GM23338 (cell line): Measurements from ENCODE around the gene SMAD3. TPM values are rescaled to one million over a fixed set of nuclear protein-coding genes. Genes with fewer than 3 reads are reported as not detected.

Source experiments
- ATAC-seq: fragments of 200-7000 bp; cut with Tn5 transposase; 3 replicates; pipeline ENCODE4 v1.9.1; 2020
- DNase-seq: peaks from one replicate; pipeline ENCODE4 v3.0.0-alpha.2; 2015; ENCODE audit warnings: low spot score
- H2AFZ ChIP-seq: fragments of 200-600 bp; sonication (generic); 2 replicates; pipeline ENCODE4 v1.8.0; 2016; ENCODE audit warnings: antibody characterized with exemption, mild to moderate bottlenecking, moderate library complexity
- H3F3A ChIP-seq: fragments of 200-600 bp; sonication (generic); replicated peaks from 2 replicates; pipeline ENCODE4 v1.8.0; 2017; ENCODE audit warnings: antibody characterized with exemption, mixed run types, low read depth
- H3K27ac ChIP-seq: fragments of 200-600 bp; sonication (generic); 2 replicates; pipeline ENCODE4 v1.6.1; 2016; ENCODE audit warnings: low read depth
- H3K27me3 ChIP-seq: fragments of 200-600 bp; sonication (generic); 2 replicates; pipeline ENCODE4 v1.8.0; 2016; ENCODE audit warnings: mild to moderate bottlenecking, mixed run types, moderate library complexity; ENCODE audit not compliant: insufficient read depth
- H3K36me3 ChIP-seq: fragments of 200-600 bp; sonication (generic); 2 replicates; pipeline ENCODE4 v1.8.0; 2016; ENCODE audit warnings: mild to moderate bottlenecking; ENCODE audit not compliant: insufficient read depth
- H3K4me1 ChIP-seq: fragments of 200-600 bp; sonication (generic); 2 replicates; pipeline ENCODE4 v1.8.0; 2016; ENCODE audit warnings: mild to moderate bottlenecking, moderate library complexity; ENCODE audit not compliant: insufficient read depth
- H3K4me2 ChIP-seq: fragments of 200-600 bp; sonication (generic); 2 replicates; pipeline ENCODE4 v1.7.1; 2017; ENCODE audit warnings: mixed run types
- H3K4me3 ChIP-seq: fragments of 200-600 bp; sonication (generic); 2 replicates; pipeline ENCODE4 v1.6.1; 2016; ENCODE audit warnings: mixed run types
- H3K79me2 ChIP-seq: fragments of 200-600 bp; sonication (generic); replicated peaks from 2 replicates; pipeline ENCODE4 v1.8.0; 2017; ENCODE audit warnings: mild to moderate bottlenecking; ENCODE audit not compliant: insufficient read depth
- H3K9me2 ChIP-seq: fragments of 200-600 bp; sonication (generic); 2 replicates; pipeline ENCODE4 v1.8.0; 2017; ENCODE audit not compliant: insufficient read depth
- H4K20me1 ChIP-seq: fragments of 200-600 bp; sonication (generic); replicated peaks from 2 replicates; pipeline ENCODE4 v1.8.0; 2017; ENCODE audit warnings: mild to moderate bottlenecking; ENCODE audit not compliant: insufficient read depth
- H3K27ac Mint-ChIP-seq: 2 replicates; pipeline ENCODE4 v1.8.0; 2020; ENCODE audit warnings: inconsistent platforms, mild to moderate bottlenecking, moderate library complexity, mixed read lengths
- H3K27me3 Mint-ChIP-seq: 3 replicates; pipeline ENCODE4 v1.8.0; 2022; ENCODE audit warnings: low read depth, mild to moderate bottlenecking, moderate library complexity, mixed read lengths, inconsistent platforms; ENCODE audit not compliant: insufficient read depth, poor library complexity
- H3K36me3 Mint-ChIP-seq: 3 replicates; pipeline ENCODE4 v1.8.0; 2021; ENCODE audit warnings: low read depth, mild to moderate bottlenecking, inconsistent platforms, moderate library complexity, mixed read lengths
- H3K4me1 Mint-ChIP-seq: 3 replicates; pipeline ENCODE4 v1.8.0; 2020; ENCODE audit warnings: mild to moderate bottlenecking, inconsistent platforms, mixed read lengths
- H3K4me3 Mint-ChIP-seq: 3 replicates; pipeline ENCODE4 v1.8.0; 2021; ENCODE audit warnings: moderate library complexity, mild to moderate bottlenecking, inconsistent platforms, mixed read lengths
- H3K9me3 Mint-ChIP-seq: 3 replicates; pipeline ENCODE4 v1.8.0; 2020; ENCODE audit warnings: moderate library complexity, mild to moderate bottlenecking, inconsistent platforms, mixed read lengths
- ETS1 ChIP-seq: IDR thresholded peaks from 2 replicates; pipeline ENCODE4 v1.6.1; 2016; ENCODE audit warnings: antibody characterized with exemption
- EZH2 ChIP-seq: fragments of 200-600 bp; sonication (generic); IDR thresholded peaks from one replicate; pipeline ENCODE4 v1.8.0; 2017; ENCODE audit warnings: antibody characterized with exemption, mild to moderate bottlenecking, low read depth; ENCODE audit not compliant: unreplicated experiment
- EZH2phosphoT487 ChIP-seq: fragments of 200-600 bp; sonication (generic); IDR thresholded peaks from one replicate; pipeline ENCODE4 v1.8.1; 2018; ENCODE audit warnings: antibody characterized with exemption; ENCODE audit not compliant: unreplicated experiment
- POLR2AphosphoS5 ChIP-seq: IDR thresholded peaks from 2 replicates; pipeline ENCODE4 v1.6.1; 2016; ENCODE audit warnings: antibody characterized with exemption, low read depth
- REST ChIP-seq: IDR thresholded peaks from one replicate; pipeline ENCODE4 v1.6.1; 2018; ENCODE audit warnings: antibody characterized with exemption; ENCODE audit not compliant: unreplicated experiment
- polyA plus RNA-seq: library from polyadenylated mRNA; unstranded; fragments of >200 nt; fragmentation: Nextera tagmentation; extraction: Ambion mirVana; gene quantifications from 2 replicates; pipeline ENCODE4 v1.2.1, GENCODE V29; 2016
- total RNA-seq: library from RNA; depleted of rRNA; stranded (reverse); fragments of >200 nt; shearing (Covaris generic); gene quantifications from 2 replicates; pipeline ENCODE4 v1.2.3, GENCODE V29; 2014
- TF ChIP-seq, protein P1 (sequence below), 2 experiments: fragments of 200-600 bp in 1 of 2; sonication (generic) in 1 of 2; conservative IDR thresholded peaks; 2 replicates each; pipeline versions ENCODE4 v1.5.1 to v1.6.1; 2016 to 2017; ENCODE audit warnings: antibody characterized with exemption in 2 of 2, low read depth in 2 of 2, mild to moderate bottlenecking in 2 of 2, moderate library complexity in 1 of 2
- TF ChIP-seq, protein P2 (sequence below): fragments of 250-450 bp; sonication (Bioruptor Pico); IDR thresholded peaks from 2 replicates; pipeline ENCODE4 v1.5.0; 2020; ENCODE audit warnings: mild to moderate bottlenecking, moderate library complexity

SMAD3 gene
- total and polyA plus RNA-seq, 2 experiments from 2014 or later: 4.9 to 11.6 TPM

DNA sequence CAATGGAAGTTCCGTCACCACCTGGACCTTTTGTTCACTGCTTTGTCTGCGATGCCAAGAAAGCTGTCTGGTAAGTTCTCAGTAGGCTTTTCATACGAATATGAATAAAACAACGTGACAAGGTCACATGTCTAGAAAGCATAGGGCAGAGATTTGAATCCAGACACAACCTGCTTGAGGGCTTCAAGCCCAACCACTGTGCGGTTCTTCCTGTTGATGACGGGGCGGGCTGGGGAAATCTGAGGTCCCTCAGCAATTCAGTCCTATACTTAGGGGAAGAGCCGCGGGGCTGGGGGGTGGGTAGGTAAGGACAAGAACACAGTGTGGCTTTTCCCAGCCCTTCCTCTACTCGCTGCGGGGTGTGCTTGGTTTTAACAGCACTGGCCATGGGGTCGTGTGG lies 32.4 kb upstream of the SMAD3 start:
- TF ChIP-seq, protein P1, sequence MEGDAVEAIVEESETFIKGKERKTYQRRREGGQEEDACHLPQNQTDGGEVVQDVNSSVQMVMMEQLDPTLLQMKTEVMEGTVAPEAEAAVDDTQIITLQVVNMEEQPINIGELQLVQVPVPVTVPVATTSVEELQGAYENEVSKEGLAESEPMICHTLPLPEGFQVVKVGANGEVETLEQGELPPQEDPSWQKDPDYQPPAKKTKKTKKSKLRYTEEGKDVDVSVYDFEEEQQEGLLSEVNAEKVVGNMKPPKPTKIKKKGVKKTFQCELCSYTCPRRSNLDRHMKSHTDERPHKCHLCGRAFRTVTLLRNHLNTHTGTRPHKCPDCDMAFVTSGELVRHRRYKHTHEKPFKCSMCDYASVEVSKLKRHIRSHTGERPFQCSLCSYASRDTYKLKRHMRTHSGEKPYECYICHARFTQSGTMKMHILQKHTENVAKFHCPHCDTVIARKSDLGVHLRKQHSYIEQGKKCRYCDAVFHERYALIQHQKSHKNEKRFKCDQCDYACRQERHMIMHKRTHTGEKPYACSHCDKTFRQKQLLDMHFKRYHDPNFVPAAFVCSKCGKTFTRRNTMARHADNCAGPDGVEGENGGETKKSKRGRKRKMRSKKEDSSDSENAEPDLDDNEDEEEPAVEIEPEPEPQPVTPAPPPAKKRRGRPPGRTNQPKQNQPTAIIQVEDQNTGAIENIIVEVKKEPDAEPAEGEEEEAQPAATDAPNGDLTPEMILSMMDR (conservative IDR thresholded peaks at IDR 0.05; ENCODE audit: low read depth in 2 of 2): no peak
- TF ChIP-seq EZH2phosphoT487: no peak
- TF ChIP-seq POLR2AphosphoS5: no peak
- TF ChIP-seq ETS1: no peak
- TF ChIP-seq REST: no peak
- TF ChIP-seq, protein P2, sequence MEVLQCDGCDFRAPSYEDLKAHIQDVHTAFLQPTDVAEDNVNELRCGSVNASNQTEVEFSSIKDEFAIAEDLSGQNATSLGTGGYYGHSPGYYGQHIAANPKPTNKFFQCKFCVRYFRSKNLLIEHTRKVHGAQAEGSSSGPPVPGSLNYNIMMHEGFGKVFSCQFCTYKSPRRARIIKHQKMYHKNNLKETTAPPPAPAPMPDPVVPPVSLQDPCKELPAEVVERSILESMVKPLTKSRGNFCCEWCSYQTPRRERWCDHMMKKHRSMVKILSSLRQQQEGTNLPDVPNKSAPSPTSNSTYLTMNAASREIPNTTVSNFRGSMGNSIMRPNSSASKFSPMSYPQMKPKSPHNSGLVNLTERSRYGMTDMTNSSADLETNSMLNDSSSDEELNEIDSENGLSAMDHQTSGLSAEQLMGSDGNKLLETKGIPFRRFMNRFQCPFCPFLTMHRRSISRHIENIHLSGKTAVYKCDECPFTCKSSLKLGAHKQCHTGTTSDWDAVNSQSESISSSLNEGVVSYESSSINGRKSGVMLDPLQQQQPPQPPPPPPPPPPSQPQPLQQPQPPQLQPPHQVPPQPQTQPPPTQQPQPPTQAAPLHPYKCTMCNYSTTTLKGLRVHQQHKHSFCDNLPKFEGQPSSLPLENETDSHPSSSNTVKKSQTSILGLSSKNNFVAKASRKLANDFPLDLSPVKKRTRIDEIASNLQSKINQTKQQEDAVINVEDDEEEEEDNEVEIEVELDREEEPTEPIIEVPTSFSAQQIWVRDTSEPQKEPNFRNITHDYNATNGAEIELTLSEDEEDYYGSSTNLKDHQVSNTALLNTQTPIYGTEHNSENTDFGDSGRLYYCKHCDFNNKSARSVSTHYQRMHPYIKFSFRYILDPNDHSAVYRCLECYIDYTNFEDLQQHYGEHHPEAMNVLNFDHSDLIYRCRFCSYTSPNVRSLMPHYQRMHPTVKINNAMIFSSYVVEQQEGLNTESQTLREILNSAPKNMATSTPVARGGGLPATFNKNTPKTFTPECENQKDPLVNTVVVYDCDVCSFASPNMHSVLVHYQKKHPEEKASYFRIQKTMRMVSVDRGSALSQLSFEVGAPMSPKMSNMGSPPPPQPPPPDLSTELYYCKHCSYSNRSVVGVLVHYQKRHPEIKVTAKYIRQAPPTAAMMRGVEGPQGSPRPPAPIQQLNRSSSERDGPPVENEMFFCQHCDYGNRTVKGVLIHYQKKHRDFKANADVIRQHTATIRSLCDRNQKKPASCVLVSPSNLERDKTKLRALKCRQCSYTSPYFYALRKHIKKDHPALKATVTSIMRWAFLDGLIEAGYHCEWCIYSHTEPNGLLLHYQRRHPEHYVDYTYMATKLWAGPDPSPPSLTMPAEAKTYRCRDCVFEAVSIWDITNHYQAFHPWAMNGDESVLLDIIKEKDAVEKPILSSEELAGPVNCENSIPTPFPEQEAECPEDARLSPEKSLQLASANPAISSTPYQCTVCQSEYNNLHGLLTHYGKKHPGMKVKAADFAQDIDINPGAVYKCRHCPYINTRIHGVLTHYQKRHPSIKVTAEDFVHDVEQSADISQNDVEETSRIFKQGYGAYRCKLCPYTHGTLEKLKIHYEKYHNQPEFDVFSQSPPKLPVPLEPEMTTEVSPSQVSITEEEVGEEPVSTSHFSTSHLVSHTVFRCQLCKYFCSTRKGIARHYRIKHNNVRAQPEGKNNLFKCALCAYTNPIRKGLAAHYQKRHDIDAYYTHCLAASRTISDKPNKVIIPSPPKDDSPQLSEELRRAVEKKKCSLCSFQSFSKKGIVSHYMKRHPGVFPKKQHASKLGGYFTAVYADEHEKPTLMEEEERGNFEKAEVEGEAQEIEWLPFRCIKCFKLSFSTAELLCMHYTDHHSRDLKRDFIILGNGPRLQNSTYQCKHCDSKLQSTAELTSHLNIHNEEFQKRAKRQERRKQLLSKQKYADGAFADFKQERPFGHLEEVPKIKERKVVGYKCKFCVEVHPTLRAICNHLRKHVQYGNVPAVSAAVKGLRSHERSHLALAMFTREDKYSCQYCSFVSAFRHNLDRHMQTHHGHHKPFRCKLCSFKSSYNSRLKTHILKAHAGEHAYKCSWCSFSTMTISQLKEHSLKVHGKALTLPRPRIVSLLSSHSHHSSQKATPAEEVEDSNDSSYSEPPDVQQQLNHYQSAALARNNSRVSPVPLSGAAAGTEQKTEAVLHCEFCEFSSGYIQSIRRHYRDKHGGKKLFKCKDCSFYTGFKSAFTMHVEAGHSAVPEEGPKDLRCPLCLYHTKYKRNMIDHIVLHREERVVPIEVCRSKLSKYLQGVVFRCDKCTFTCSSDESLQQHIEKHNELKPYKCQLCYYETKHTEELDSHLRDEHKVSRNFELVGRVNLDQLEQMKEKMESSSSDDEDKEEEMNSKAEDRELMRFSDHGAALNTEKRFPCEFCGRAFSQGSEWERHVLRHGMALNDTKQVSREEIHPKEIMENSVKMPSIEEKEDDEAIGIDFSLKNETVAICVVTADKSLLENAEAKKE (CRISPR knock-in tag): no peak
- no peak for TF ChIP-seq EZH2
- no peak overlapping the region for H3K27ac Mint-ChIP-seq
- Histone ChIP-seq H3K4me2 (peak overlapping the region; percentile 77), H4K20me1 (no peaks in the 10 kb centered on the region), H3F3A (peaks cover 14% of the 10 kb centered on the region), H3K4me3 (peak overlapping the region; percentile 52), H3K27ac (no peak overlapping the region), H3K79me2 (no peaks in the 10 kb centered on the region), H3K4me1 (peaks cover 61% of the 10 kb centered on the region), H2AFZ (peak overlapping the region; percentile 94), H3K27me3 (peaks cover 38% of the 10 kb centered on the region), H3K9me2 (peaks cover 5% of the 10 kb centered on the region; the same call in 1 of the 2 replicates), H3K36me3 (no peaks in the 10 kb centered on the region)
- peaks cover 37% of the 10 kb centered on the region for H3K4me1 Mint-ChIP-seq
- peaks cover 14% of the 10 kb centered on the region for H3K27me3 Mint-ChIP-seq
- peak; percentile 7 for ATAC-seq
- no peaks in the 10 kb centered on the region for H3K36me3 Mint-ChIP-seq
- H3K4me3 Mint-ChIP-seq: peak overlapping the region; percentile 56
- peak; percentile 62 for DNase-seq
- no peaks in the 10 kb centered on the region for H3K9me3 Mint-ChIP-seq
